Raji (cell line): Measurements from ENCODE around the gene OMP.

Experiments
- POLR2A ChIP-seq: IDR thresholded peaks from 2 replicates; pipeline ENCODE4 v1.6.1; 2011; ENCODE audit warnings: low read depth, low read length, control low read depth; ENCODE audit not compliant: insufficient read depth

Gene OMP

GRCh38 chr11:77066229-77067042, 36.2 kb upstream of the OMP start, which contains the start of gene CAPN5:
TSS of gene CAPN5 (plus strand) at chr11:77066971. CDS start at chr11:77084887, 17,916 bp downstream.
- peak; percentile 63 for TF ChIP-seq POLR2A

GRCh38 chr11:77067861-77068443, 34.7 kb upstream of the OMP start:
- no peak for TF ChIP-seq POLR2A

- TF ChIP-seq POLR2A, result no peak
Observed at GRCh38 chr11:77068457-77069335, 33.9 kb upstream of the OMP start.

- TF ChIP-seq POLR2A, result no peak
Observed at GRCh38 chr11:77069336-77069968, 33.2 kb upstream of the OMP start.

GRCh38 chr11:77069969-77070582, 32.6 kb upstream of the OMP start:
- no peak for TF ChIP-seq POLR2A

- TF ChIP-seq POLR2A, result no peak
Observed at GRCh38 chr11:77071077-77071476, 31.6 kb upstream of the OMP start.

GRCh38 chr11:77071671-77072605, 30.7 kb upstream of the OMP start:
- TF ChIP-seq POLR2A, result no peak

- TF ChIP-seq POLR2A, result no peak
Observed at GRCh38 chr11:77072851-77073327, 29.8 kb upstream of the OMP start.

- TF ChIP-seq POLR2A, result no peak
Observed at GRCh38 chr11:77073328-77074001, 29.2 kb upstream of the OMP start.

- TF ChIP-seq POLR2A, result no peak
Observed at GRCh38 chr11:77074205-77074604, 28.4 kb upstream of the OMP start.

GRCh38 chr11:77074626-77075221, 27.9 kb upstream of the OMP start:
- TF ChIP-seq POLR2A, result no peak

- TF ChIP-seq POLR2A, result no peak
Observed at GRCh38 chr11:77075425-77075905, 27.2 kb upstream of the OMP start.
